Measurements from ENCODE around the gene ITSN1. TPM values are rescaled to one million over a fixed set of nuclear protein-coding genes. Genes with fewer than 3 reads are reported as not detected.
A peak's percentile ranks its signal among the peaks of the same experiment; 100 is the strongest.
"Not testable (repeated sequence)": the region's sequence is repeated elsewhere in the genome, so short reads cannot be mapped to it uniquely, and the experiment has no call there.

Gene ITSN1
- total RNA-seq, 1 donor from 2014 or later = 44.0 TPM

- H3K9me3 Mint-ChIP-seq (ENCODE audit: unreplicated experiment) = no peaks in the 10 kb centered on the region
- H3K4me3 Mint-ChIP-seq (ENCODE audit: unreplicated experiment) = no peak overlapping the region
- peak; percentile 95 for TF ChIP-seq CTCF (IDR thresholded peaks at IDR 0.05)
- H3K36me3 Mint-ChIP-seq (ENCODE audit: unreplicated experiment) = no peaks in the 10 kb centered on the region
- DNase-seq (ENCODE audit: extremely low spot score, unreplicated experiment) = peak; percentile 93
- peaks cover 10% of the 10 kb centered on the region for H3K27me3 Mint-ChIP-seq (ENCODE audit: unreplicated experiment)
- H3K4me1 Mint-ChIP-seq (ENCODE audit: unreplicated experiment) = peaks cover 12% of the 10 kb centered on the region
- H3K27ac Mint-ChIP-seq (ENCODE audit: unreplicated experiment) = no peak overlapping the region
Measured at GRCh38 chr21:33924079-33924765, 281.9 kb downstream of the ITSN1 start.

- Mint-ChIP-seq H3K9me3 (ENCODE audit: unreplicated experiment) (no peaks in the 10 kb centered on the region), H3K36me3 (ENCODE audit: unreplicated experiment) (no peaks in the 10 kb centered on the region), H3K4me1 (ENCODE audit: unreplicated experiment) (peaks cover 12% of the 10 kb centered on the region), H3K27ac (ENCODE audit: unreplicated experiment) (no peak overlapping the region), H3K4me3 (ENCODE audit: unreplicated experiment) (no peak overlapping the region), H3K27me3 (ENCODE audit: unreplicated experiment) (peaks cover 10% of the 10 kb centered on the region)
- no peak for TF ChIP-seq CTCF (IDR thresholded peaks at IDR 0.05)
- no peak for DNase-seq (ENCODE audit: extremely low spot score, unreplicated experiment)
Measured at GRCh38 chr21:33924766-33925100, 282.4 kb downstream of the ITSN1 start.

GRCh38 chr21:33926248-33926647, 283.9 kb downstream of the ITSN1 start:
- not testable (repeated sequence) for DNase-seq (ENCODE audit: extremely low spot score, unreplicated experiment); H3K9me3 Mint-ChIP-seq (ENCODE audit: unreplicated experiment); H3K36me3 Mint-ChIP-seq (ENCODE audit: unreplicated experiment); H3K27ac Mint-ChIP-seq (ENCODE audit: unreplicated experiment); H3K27me3 Mint-ChIP-seq (ENCODE audit: unreplicated experiment); H3K4me3 Mint-ChIP-seq (ENCODE audit: unreplicated experiment)
- H3K4me1 Mint-ChIP-seq (ENCODE audit: unreplicated experiment) = peaks cover 12% of the 10 kb centered on the region

- peak overlapping the region; percentile 81 for H3K4me3 Mint-ChIP-seq (ENCODE audit: unreplicated experiment)
- DNase-seq (ENCODE audit: extremely low spot score, unreplicated experiment); H3K36me3 Mint-ChIP-seq (ENCODE audit: unreplicated experiment); H3K27me3 Mint-ChIP-seq (ENCODE audit: unreplicated experiment); H3K9me3 Mint-ChIP-seq (ENCODE audit: unreplicated experiment): not testable (repeated sequence)
- H3K4me1 Mint-ChIP-seq (ENCODE audit: unreplicated experiment) = peaks cover 28% of the 10 kb centered on the region
- peak overlapping the region; percentile 99 for H3K27ac Mint-ChIP-seq (ENCODE audit: unreplicated experiment)
Measured at GRCh38 chr21:33931052-33931798, 288.9 kb downstream of the ITSN1 start.

- Mint-ChIP-seq H3K36me3 (ENCODE audit: unreplicated experiment) (no peaks in the 10 kb centered on the region), H3K27ac (ENCODE audit: unreplicated experiment) (peak overlapping the region; percentile 99), H3K4me1 (ENCODE audit: unreplicated experiment) (peaks cover 34% of the 10 kb centered on the region), H3K27me3 (ENCODE audit: unreplicated experiment) (no peaks in the 10 kb centered on the region), H3K9me3 (ENCODE audit: unreplicated experiment) (no peaks in the 10 kb centered on the region), H3K4me3 (ENCODE audit: unreplicated experiment) (peak overlapping the region; percentile 81)
- no peak for DNase-seq (ENCODE audit: extremely low spot score, unreplicated experiment)
- no peak for TF ChIP-seq CTCF (IDR thresholded peaks at IDR 0.05)
Measured at GRCh38 chr21:33931799-33932390, 289.6 kb downstream of the ITSN1 start.

GRCh38 chr21:33932731-33933130, 290.4 kb downstream of the ITSN1 start:
- Mint-ChIP-seq H3K4me1 (ENCODE audit: unreplicated experiment) (peaks cover 38% of the 10 kb centered on the region), H3K27me3 (ENCODE audit: unreplicated experiment) (no peaks in the 10 kb centered on the region), H3K4me3 (ENCODE audit: unreplicated experiment) (peak overlapping the region; percentile 51), H3K27ac (ENCODE audit: unreplicated experiment) (peak overlapping the region; percentile 99), H3K36me3 (ENCODE audit: unreplicated experiment) (no peaks in the 10 kb centered on the region), H3K9me3 (ENCODE audit: unreplicated experiment) (no peaks in the 10 kb centered on the region)
- DNase-seq (ENCODE audit: extremely low spot score, unreplicated experiment) = no peak
- TF ChIP-seq CTCF (IDR thresholded peaks at IDR 0.05) = no peak

Data from osteocyte (in vitro differentiated cells).